IMR-90 (cell line): ENCODE results near the gene LPGAT1. TPM values are rescaled to one million over a fixed set of nuclear protein-coding genes. Genes with fewer than 3 reads are reported as not detected.

Source experiments
- ATAC-seq: fragments of 200-7000 bp; cut with Tn5 transposase; 2 replicates; pipeline ENCODE4 v1.9.1; 2020; ENCODE audit warnings: low read depth, mild to moderate bottlenecking, moderate library complexity
- BruUV-seq: library from RNA; stranded (reverse); fragments of 400-500 nt; replicated peaks from 2 replicates; lab custom pipeline; 2021; lab: Mats Ljungman, UMichigan
- CTCF ChIA-PET: fragments of 300-600 bp; formaldehyde crosslinking; extraction: SDS; loops from one replicate; lab custom pipeline; 2021; ENCODE audit warnings: antibody characterized with exemption; lab: Yijun Ruan, JAX
- POLR2A ChIA-PET: fragments of 300-600 bp; sonication (Branson Sonifier 250); formaldehyde crosslinking; loops from one replicate; lab custom pipeline; 2022; ENCODE audit warnings: antibody characterized with exemption; ENCODE audit not compliant: unreplicated experiment; lab: Charles Lee
- DNase-seq: peaks from one replicate; pipeline ENCODE4 v3.0.0; 2013
- H2AFZ ChIP-seq: replicated peaks from 2 replicates; pipeline ENCODE3; 2013; ENCODE audit warnings: low read length, mild to moderate bottlenecking; ENCODE audit not compliant: poor library complexity
- H2AK5ac ChIP-seq: 2 replicates; pipeline ENCODE4 v1.6.1; 2013; ENCODE audit warnings: low read depth, low read length, inconsistent platforms
- H2AK9ac ChIP-seq: replicated peaks from 2 replicates; pipeline ENCODE3; 2013; ENCODE audit warnings: mild to moderate bottlenecking, low read depth, low read length, moderate library complexity; ENCODE audit not compliant: poor library complexity
- H2BK120ac ChIP-seq: 2 replicates; pipeline ENCODE4 v1.6.1; 2013; ENCODE audit warnings: low read depth, low read length, inconsistent platforms
- H2BK15ac ChIP-seq: 3 replicates; pipeline ENCODE4 v1.6.1; 2013; ENCODE audit warnings: low read depth, low read length, inconsistent platforms
- H2BK20ac ChIP-seq: 2 replicates; pipeline ENCODE4 v1.6.1; 2013; ENCODE audit warnings: low read depth, mild to moderate bottlenecking, inconsistent platforms, low read length, moderate library complexity
- H2BK5ac ChIP-seq: 2 replicates; pipeline ENCODE4 v1.6.1; 2013; ENCODE audit warnings: mild to moderate bottlenecking, low read depth, low read length, inconsistent platforms; ENCODE audit not compliant: poor library complexity, severe bottlenecking
- H3K14ac ChIP-seq: replicated peaks from 2 replicates; pipeline ENCODE4 v1.6.1; 2013; ENCODE audit warnings: low read depth, low read length, inconsistent platforms
- H3K18ac ChIP-seq: 2 replicates; pipeline ENCODE4 v1.6.1; 2013; ENCODE audit warnings: low read depth, low read length, control low read depth
- H3K23ac ChIP-seq: 2 replicates; pipeline ENCODE4 v1.6.1; 2013; ENCODE audit warnings: low read depth, low read length, inconsistent platforms
- H3K27ac ChIP-seq: 2 replicates; pipeline ENCODE4 v1.5.1; 2013; ENCODE audit warnings: mild to moderate bottlenecking, control low read depth, low read length; ENCODE audit not compliant: insufficient read depth
- H3K27me3 ChIP-seq: 2 replicates; pipeline ENCODE4 v1.6.1; 2013; ENCODE audit warnings: low read length; ENCODE audit not compliant: control insufficient read depth, insufficient read depth
- H3K36me3 ChIP-seq: 2 replicates; pipeline ENCODE4 v1.6.1; 2013; ENCODE audit warnings: low read length, mixed read lengths; ENCODE audit not compliant: control insufficient read depth, insufficient read depth
- H3K4ac ChIP-seq: 2 replicates; pipeline ENCODE4 v1.6.1; 2013; ENCODE audit warnings: low read depth, low read length, inconsistent platforms
- H3K4me1 ChIP-seq: 2 replicates; pipeline ENCODE4 v1.6.1; 2013; ENCODE audit warnings: low read length, mixed read lengths; ENCODE audit not compliant: control insufficient read depth, insufficient read depth
- H3K4me2 ChIP-seq: 2 replicates; pipeline ENCODE4 v1.6.1; 2013; ENCODE audit warnings: low read depth, mild to moderate bottlenecking, control low read depth, low read length, moderate library complexity
- H3K4me3 ChIP-seq: 2 replicates; pipeline ENCODE4 v1.5.1; 2013; ENCODE audit warnings: low read depth, mild to moderate bottlenecking, control low read depth, low read length, moderate library complexity; ENCODE audit not compliant: insufficient read depth
- H3K56ac ChIP-seq: 2 replicates; pipeline ENCODE4 v1.6.1; 2013; ENCODE audit warnings: low read length, inconsistent platforms; ENCODE audit not compliant: insufficient read depth; ENCODE audit errors: extremely low read depth
- H3K79me1 ChIP-seq, 2 experiments: 2 replicates each; pipeline ENCODE4 v1.6.1; 2013; ENCODE audit warnings: low read length in 2 of 2, inconsistent platforms in 1 of 2, low read depth in 1 of 2
- H3K9ac ChIP-seq: 2 replicates; pipeline ENCODE4 v1.6.1; 2013; ENCODE audit warnings: low read depth, low read length, control low read depth
- H3K9me1 ChIP-seq: 2 replicates; pipeline ENCODE4 v1.6.1; 2013; ENCODE audit warnings: low read length, inconsistent platforms; ENCODE audit not compliant: insufficient read depth
- H3K9me3 ChIP-seq: 2 replicates; pipeline ENCODE4 v1.6.1; 2013; ENCODE audit warnings: low read length; ENCODE audit not compliant: control insufficient read depth, insufficient read depth
- H4K20me1 ChIP-seq: 2 replicates; pipeline ENCODE4 v1.6.1; 2013; ENCODE audit warnings: low read length, inconsistent platforms; ENCODE audit not compliant: insufficient read depth
- H4K5ac ChIP-seq: 2 replicates; pipeline ENCODE4 v1.6.1; 2013; ENCODE audit warnings: mild to moderate bottlenecking, low read depth, low read length, control low read depth
- H4K8ac ChIP-seq, 2 experiments: 2 replicates each; pipeline ENCODE4 v1.6.1; 2013; ENCODE audit warnings: low read depth in 2 of 2, low read length in 2 of 2, control low read depth in 1 of 2, inconsistent platforms in 1 of 2
- H4K91ac ChIP-seq: 2 replicates; pipeline ENCODE4 v1.6.1; 2013; ENCODE audit warnings: low read depth, low read length, inconsistent platforms; ENCODE audit not compliant: insufficient read depth
- BHLHE40 ChIP-seq: fragments of 150-350 bp; IDR thresholded peaks from 2 replicates; pipeline ENCODE4 v1.6.1; 2016; ENCODE audit warnings: mild to moderate bottlenecking, low read depth, low read length
- CEBPB ChIP-seq: IDR thresholded peaks from 2 replicates; pipeline ENCODE4 v1.6.1; 2012; ENCODE audit warnings: low read depth, low read length, improper control_type of control experiment
- CHD1 ChIP-seq: IDR thresholded peaks from 2 replicates; pipeline ENCODE4 v1.6.1; 2012; ENCODE audit warnings: low read depth, low read length, improper control_type of control experiment
- FOS ChIP-seq: fragments of 150-350 bp; IDR thresholded peaks from 2 replicates; pipeline ENCODE4 v1.6.1; 2016; ENCODE audit warnings: low read depth, low read length
- MAFK ChIP-seq: IDR thresholded peaks from 2 replicates; pipeline ENCODE4 v1.6.1; 2012; ENCODE audit warnings: low read depth, low read length, improper control_type of control experiment
- MAZ ChIP-seq: IDR thresholded peaks from 2 replicates; pipeline ENCODE4 v1.6.1; 2012; ENCODE audit warnings: low read depth, mild to moderate bottlenecking, low read length, improper control_type of control experiment, moderate library complexity, borderline replicate concordance
- MXI1 ChIP-seq: IDR thresholded peaks from 2 replicates; pipeline ENCODE4 v1.6.1; 2012; ENCODE audit warnings: low read depth, mild to moderate bottlenecking, low read length, moderate library complexity, borderline replicate concordance
- NFE2L2 ChIP-seq: fragments of 150-350 bp; IDR thresholded peaks from 2 replicates; pipeline ENCODE4 v1.6.1; 2016; ENCODE audit warnings: low read depth, mild to moderate bottlenecking, low read length
- POLR2A ChIP-seq: IDR thresholded peaks from 2 replicates; pipeline ENCODE4 v1.6.1; 2012; ENCODE audit warnings: mild to moderate bottlenecking, low read depth, low read length
- RAD21 ChIP-seq: IDR thresholded peaks from 2 replicates; pipeline ENCODE4 v1.6.1; 2012; ENCODE audit warnings: low read length, improper control_type of control experiment
- RCOR1 ChIP-seq: IDR thresholded peaks from 2 replicates; pipeline ENCODE4 v1.6.1; 2012; ENCODE audit warnings: mild to moderate bottlenecking, low read length, improper control_type of control experiment; ENCODE audit not compliant: insufficient replicate concordance
- RFX5 ChIP-seq: IDR thresholded peaks from 2 replicates; pipeline ENCODE4 v1.8.0; 2012; ENCODE audit warnings: low read depth, mild to moderate bottlenecking, low read length, moderate library complexity
- SMC3 ChIP-seq: fragments of 150-350 bp; IDR thresholded peaks from 2 replicates; pipeline ENCODE4 v1.6.1; 2016; ENCODE audit warnings: low read depth, mild to moderate bottlenecking, antibody characterized with exemption, low read length, moderate library complexity
- WGBS, 2 experiments: methylation state at CpG; one replicate each; pipeline versions ENCODE4 v1.1.5 to v1.1.7; 2013; ENCODE audit warnings: missing lambda C conversion rate in 2 of 2; ENCODE audit not compliant: insufficient read length in 1 of 2; ENCODE audit errors: extremely low coverage in 2 of 2; 5-methylcytosine and 5-hydroxymethylcytosine counted together
- dilution Hi-C: fragments of 300-500 bp; cut with HindIII; formaldehyde crosslinking; loops from one replicate; pipeline ENCODE4 v1.14.3; 2018; ENCODE audit warnings: low sequenced_read_pairs; ENCODE audit not compliant: unreplicated experiment
- in situ Hi-C: fragments of 300-500 bp; cut with MboI; formaldehyde crosslinking; loops from 3 replicates; pipeline ENCODE4 v1.14.3; 2019; ENCODE audit warnings: low sequenced_read_pairs, inconsistent platforms, mixed read lengths
- intact Hi-C: fragments of 100-400 bp; cut with micrococcal nuclease; formaldehyde crosslinking; loops from 2 replicates; pipeline ENCODE4 v1.10.0; 2022
- polyA plus RNA-seq, 3 experiments: library from polyadenylated mRNA; depleted of rRNA; stranded (reverse); fragments of >200 nt; gene quantifications; 2 replicates each; pipeline ENCODE4 v1.2.3, GENCODE V29; 2012; ENCODE audit warnings: low replicate concordance in 1 of 3
- total RNA-seq: library from RNA; depleted of rRNA; stranded (reverse); fragments of >200 nt; gene quantifications from 2 replicates; pipeline ENCODE4 v1.2.3, GENCODE V29; 2012
- TF ChIP-seq, protein P1 (sequence below): conservative IDR thresholded peaks from 2 replicates; pipeline ENCODE4 v1.5.1; 2012; ENCODE audit warnings: mild to moderate bottlenecking, low read depth, low read length, improper control_type of control experiment
- TF ChIP-seq, protein P2 (sequence below): fragments of 150-350 bp; IDR thresholded peaks from 2 replicates; pipeline ENCODE4 v1.6.1; 2016; ENCODE audit warnings: low read depth, mild to moderate bottlenecking, low read length, moderate library complexity, borderline replicate concordance

LPGAT1 gene
- total and polyA plus RNA-seq, 2 of the 4 experiments (the other 2 are of a cell fraction): 6.7 to 13.6 TPM

DNA sequence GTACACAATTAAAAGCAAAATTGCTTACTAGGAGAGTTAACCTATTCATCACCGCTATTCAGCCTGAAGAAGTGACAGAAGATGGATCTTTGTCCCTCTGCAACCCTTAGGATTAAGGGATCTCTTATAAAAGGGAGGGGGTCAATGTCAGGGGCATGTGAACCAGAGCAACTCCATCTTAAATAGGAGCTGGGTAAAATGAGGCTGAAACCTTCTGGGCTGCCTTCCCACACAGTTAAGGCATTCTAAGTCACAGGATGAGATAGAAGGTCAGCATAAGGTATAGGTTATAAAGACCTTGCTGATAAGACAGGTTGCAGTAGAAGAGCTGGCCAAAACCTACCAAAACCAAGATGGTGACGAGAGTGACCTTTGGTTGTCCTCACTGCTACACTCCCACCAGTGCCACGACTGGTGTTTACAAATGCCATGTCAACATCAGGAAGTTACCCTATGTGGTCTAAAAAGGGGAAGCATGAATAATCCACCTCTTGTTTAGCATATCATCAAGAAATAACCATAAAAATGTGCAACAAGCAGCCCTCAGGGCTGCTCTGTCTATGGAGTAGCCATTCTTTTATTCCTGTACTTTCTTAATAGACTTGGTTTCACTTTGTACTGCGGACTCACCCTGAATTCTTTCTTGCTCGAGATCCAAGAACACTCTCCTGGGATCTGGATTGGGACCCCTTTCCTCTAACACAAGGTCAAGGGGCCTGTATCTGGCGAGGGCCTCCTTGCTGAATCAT lies 119.8 kb downstream of the LPGAT1 start:
- H3K4ac ChIP-seq: no peak overlapping the region
- no peaks in the 10 kb centered on the region for H3K4me1 ChIP-seq
- H3K14ac ChIP-seq: no peak overlapping the region
- H2AFZ ChIP-seq: no peak overlapping the region
- H3K18ac ChIP-seq: no peak overlapping the region
- H4K20me1 ChIP-seq: no peaks in the 10 kb centered on the region
- no peak overlapping the region for H3K56ac ChIP-seq
- H2AK9ac ChIP-seq: no peak overlapping the region
- dilution Hi-C loops: no loop called here
- POLR2A ChIA-PET: no interaction called here
- H3K9ac ChIP-seq: no peak overlapping the region
- H2BK20ac ChIP-seq: no peak overlapping the region
- H4K91ac ChIP-seq: no peak overlapping the region
- no TSS peak for BruUV-seq
- no peak overlapping the region for H2BK5ac ChIP-seq
- H3K23ac ChIP-seq: no peak overlapping the region
- H2BK15ac ChIP-seq: no peak overlapping the region
- CTCF ChIA-PET: interaction anchor here (1.1 kb wide), 1 partner anchor 13 kb away, joined by 3 read pairs; no protein-coding TSS in a partner anchor
- H3K79me1 ChIP-seq: no peaks in the 10 kb centered on the region
- H3K27me3 ChIP-seq: no peaks in the 10 kb centered on the region
- no peak overlapping the region for H3K27ac ChIP-seq
- no peaks in the 10 kb centered on the region for H3K9me3 ChIP-seq
- intact Hi-C loops: no loop called here
- H2AK5ac ChIP-seq: no peak overlapping the region
- H3K36me3 ChIP-seq: no peaks in the 10 kb centered on the region
- WGBS, 2 experiments: no CpG with 5 or more reads among the region's 6 CpGs
- H4K5ac ChIP-seq: no peak overlapping the region
- H3K4me3 ChIP-seq: no peak overlapping the region
- no peak for TF ChIP-seq NFE2L2
- no peak for TF ChIP-seq MAFK
- no peak for TF ChIP-seq MAZ
- no peak for TF ChIP-seq POLR2A
- no peak for TF ChIP-seq RAD21
- no peak for TF ChIP-seq FOS
- TF ChIP-seq BHLHE40: no peak
- no peak for TF ChIP-seq MXI1
- no peak for TF ChIP-seq CEBPB
- TF ChIP-seq, protein P1, sequence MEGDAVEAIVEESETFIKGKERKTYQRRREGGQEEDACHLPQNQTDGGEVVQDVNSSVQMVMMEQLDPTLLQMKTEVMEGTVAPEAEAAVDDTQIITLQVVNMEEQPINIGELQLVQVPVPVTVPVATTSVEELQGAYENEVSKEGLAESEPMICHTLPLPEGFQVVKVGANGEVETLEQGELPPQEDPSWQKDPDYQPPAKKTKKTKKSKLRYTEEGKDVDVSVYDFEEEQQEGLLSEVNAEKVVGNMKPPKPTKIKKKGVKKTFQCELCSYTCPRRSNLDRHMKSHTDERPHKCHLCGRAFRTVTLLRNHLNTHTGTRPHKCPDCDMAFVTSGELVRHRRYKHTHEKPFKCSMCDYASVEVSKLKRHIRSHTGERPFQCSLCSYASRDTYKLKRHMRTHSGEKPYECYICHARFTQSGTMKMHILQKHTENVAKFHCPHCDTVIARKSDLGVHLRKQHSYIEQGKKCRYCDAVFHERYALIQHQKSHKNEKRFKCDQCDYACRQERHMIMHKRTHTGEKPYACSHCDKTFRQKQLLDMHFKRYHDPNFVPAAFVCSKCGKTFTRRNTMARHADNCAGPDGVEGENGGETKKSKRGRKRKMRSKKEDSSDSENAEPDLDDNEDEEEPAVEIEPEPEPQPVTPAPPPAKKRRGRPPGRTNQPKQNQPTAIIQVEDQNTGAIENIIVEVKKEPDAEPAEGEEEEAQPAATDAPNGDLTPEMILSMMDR: no peak
- TF ChIP-seq SMC3: no peak
- TF ChIP-seq CHD1: no peak
- TF ChIP-seq RFX5: no peak
- TF ChIP-seq, protein P2, sequence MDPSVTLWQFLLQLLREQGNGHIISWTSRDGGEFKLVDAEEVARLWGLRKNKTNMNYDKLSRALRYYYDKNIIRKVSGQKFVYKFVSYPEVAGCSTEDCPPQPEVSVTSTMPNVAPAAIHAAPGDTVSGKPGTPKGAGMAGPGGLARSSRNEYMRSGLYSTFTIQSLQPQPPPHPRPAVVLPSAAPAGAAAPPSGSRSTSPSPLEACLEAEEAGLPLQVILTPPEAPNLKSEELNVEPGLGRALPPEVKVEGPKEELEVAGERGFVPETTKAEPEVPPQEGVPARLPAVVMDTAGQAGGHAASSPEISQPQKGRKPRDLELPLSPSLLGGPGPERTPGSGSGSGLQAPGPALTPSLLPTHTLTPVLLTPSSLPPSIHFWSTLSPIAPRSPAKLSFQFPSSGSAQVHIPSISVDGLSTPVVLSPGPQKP: no peak
- TF ChIP-seq RCOR1: no peak
- H4K8ac ChIP-seq: no peak overlapping the region
- H2BK120ac ChIP-seq: no peak overlapping the region
- in situ Hi-C loops: no loop called here
- ATAC-seq (no peak), DNase-seq (no peak)
- H3K9me1 ChIP-seq: no peaks in the 10 kb centered on the region
- no peak overlapping the region for H3K4me2 ChIP-seq
